ENCODE measurements around the gene MCRIP2. TPM values are rescaled to one million over a fixed set of nuclear protein-coding genes. Genes with fewer than 3 reads are reported as not detected.

The MCRIP2 gene
- polyA plus RNA-seq, 2 of the 4 experiments (the other 2 are of a cell fraction) = 10.7 to 21.3 TPM

GRCh38 chr16:652454-653305 is 11.1 kb downstream of the MCRIP2 start:
- Histone ChIP-seq H3K4me2 (no peak overlapping the region), H3K4me3 (no peak overlapping the region), H3K9me3 (no peaks in the 10 kb centered on the region), H3K27ac (no peak overlapping the region), H3K4me1 (peaks cover 15% of the 10 kb centered on the region)
- ATAC-seq (no peak), DNase-seq (ENCODE audit: low read depth in 1 of 2, low spot score in 1 of 2) (no peak), FAIRE-seq (no peak)
- CTCF ChIA-PET = interaction anchor here (1.0 to 6.1 kb wide), 6 partner anchors 7 to 23 kb away, joined by 3 to 64 read pairs (median 7); partner anchors contain the start of genes METTL26 and RHOT2
- POLR2A ChIA-PET = no interaction called here
- WGBS (ENCODE audit: missing lambda C conversion rate) = 89% methylated on average over 26 of the region's 28 CpGs
- no peak for TF ChIP-seq SREBF2 (IDR thresholded peaks at IDR 0.05)
- no peak for TF ChIP-seq HOXA7 (CRISPR knock-in tag; IDR thresholded peaks at IDR 0.05)
- no peak for TF ChIP-seq ATOH8 (CRISPR knock-in tag; IDR thresholded peaks at IDR 0.05; ENCODE audit: low read depth)
- no peak for TF ChIP-seq MAZ (IDR thresholded peaks at IDR 0.05; ENCODE audit: borderline replicate concordance, low read depth, low read length)
- TF ChIP-seq PHF8 (IDR thresholded peaks at IDR 0.05; ENCODE audit: borderline replicate concordance, low read depth) = no peak
- TF ChIP-seq PBX3 (IDR thresholded peaks at IDR 0.05) = no peak
- TF ChIP-seq EHF (CRISPR knock-in tag; IDR thresholded peaks at IDR 0.05) = no peak

GRCh38 chr16:654034-654433 is 12.4 kb downstream of the MCRIP2 start:
- no peak for ATAC-seq
- peaks cover 6% of the 10 kb centered on the region; the same call in 2 of the 3 replicates for H3K4me1 ChIP-seq
- no peak overlapping the region for H3K4me3 ChIP-seq
- no peak for FAIRE-seq
- no peak for TF ChIP-seq MAFK (IDR thresholded peaks at IDR 0.05; ENCODE audit: partially characterized antibody)
- no peak for TF ChIP-seq ELK1 (IDR thresholded peaks at IDR 0.05; ENCODE audit: low read depth, low read length)
- TF ChIP-seq NR3C1 (IDR thresholded peaks at IDR 0.05) = no peak
- TF ChIP-seq EHF (CRISPR knock-in tag; IDR thresholded peaks at IDR 0.05) = no peak
- TF ChIP-seq RAD21 (conservative IDR thresholded peaks at IDR 0.05 in 1 of 2, IDR thresholded peaks at IDR 0.05 in 1 of 2) = no peak
- no peak for TF ChIP-seq MAZ (IDR thresholded peaks at IDR 0.05; ENCODE audit: borderline replicate concordance, low read depth, low read length)
- TF ChIP-seq USF2 (IDR thresholded peaks at IDR 0.05) = no peak
- no peak for TF ChIP-seq HEYL (CRISPR knock-in tag; IDR thresholded peaks at IDR 0.05)
- TF ChIP-seq NFE2L2 (conservative IDR thresholded peaks at IDR 0.05; ENCODE audit: low read length) = no peak
- TF ChIP-seq CHD4 (IDR thresholded peaks at IDR 0.05; ENCODE audit: borderline replicate concordance) = no peak
- TF ChIP-seq PBX3 (IDR thresholded peaks at IDR 0.05) = no peak
- no peak for TF ChIP-seq FOSB (CRISPR knock-in tag; IDR thresholded peaks at IDR 0.05)
- no peak for TF ChIP-seq EHMT2 (IDR thresholded peaks at IDR 0.05; ENCODE audit: low read depth)
- no peak for TF ChIP-seq NPAS2 (CRISPR knock-in tag; IDR thresholded peaks at IDR 0.05; ENCODE audit: borderline replicate concordance)
- 90% methylated on average over 12 of the region's 12 CpGs for WGBS (ENCODE audit: missing lambda C conversion rate)
- no peak for DNase-seq (ENCODE audit: low read depth in 1 of 2, low spot score in 1 of 2)
- ChIA-PET CTCF (interaction anchor here (0.6 to 4.1 kb wide), 6 partner anchors 9 to 75 kb away, joined by 3 to 16 read pairs (median 4); partner anchors contain the start of genes METTL26 and RHOT2), POLR2A (no interaction called here)
- H3K27ac ChIP-seq = no peak overlapping the region
- H3K9me3 ChIP-seq = no peaks in the 10 kb centered on the region
- H3K4me2 ChIP-seq = no peak overlapping the region
